HUES6 (cell line): ENCODE data around the gene WNT11.

Source experiments
- H3K27ac ChIP-seq: 2 replicates; pipeline ENCODE4 v1.7.0; 2013; ENCODE audit warnings: low read depth, mild to moderate bottlenecking, low read length, inconsistent platforms
- H3K27me3 ChIP-seq: 2 replicates; pipeline ENCODE4 v1.6.1; 2013; ENCODE audit warnings: low read length; ENCODE audit not compliant: control insufficient read depth, insufficient read depth
- H3K36me3 ChIP-seq: 2 replicates; pipeline ENCODE4 v1.6.1; 2013; ENCODE audit warnings: low read length; ENCODE audit not compliant: control insufficient read depth, insufficient read depth
- H3K4me1 ChIP-seq: 2 replicates; pipeline ENCODE4 v1.6.1; 2013; ENCODE audit warnings: low read length; ENCODE audit not compliant: control insufficient read depth, insufficient read depth
- H3K4me3 ChIP-seq: 2 replicates; pipeline ENCODE4 v1.5.1; 2013; ENCODE audit warnings: low read depth, low read length
- H3K9ac ChIP-seq: one replicate; pipeline ENCODE4 v1.6.1; 2013; ENCODE audit warnings: mild to moderate bottlenecking, low read length
- H3K9me3 ChIP-seq: 2 replicates; pipeline ENCODE4 v1.6.1; 2013; ENCODE audit warnings: low read depth, low read length; ENCODE audit not compliant: control insufficient read depth, insufficient read depth

The WNT11 gene

DNA sequence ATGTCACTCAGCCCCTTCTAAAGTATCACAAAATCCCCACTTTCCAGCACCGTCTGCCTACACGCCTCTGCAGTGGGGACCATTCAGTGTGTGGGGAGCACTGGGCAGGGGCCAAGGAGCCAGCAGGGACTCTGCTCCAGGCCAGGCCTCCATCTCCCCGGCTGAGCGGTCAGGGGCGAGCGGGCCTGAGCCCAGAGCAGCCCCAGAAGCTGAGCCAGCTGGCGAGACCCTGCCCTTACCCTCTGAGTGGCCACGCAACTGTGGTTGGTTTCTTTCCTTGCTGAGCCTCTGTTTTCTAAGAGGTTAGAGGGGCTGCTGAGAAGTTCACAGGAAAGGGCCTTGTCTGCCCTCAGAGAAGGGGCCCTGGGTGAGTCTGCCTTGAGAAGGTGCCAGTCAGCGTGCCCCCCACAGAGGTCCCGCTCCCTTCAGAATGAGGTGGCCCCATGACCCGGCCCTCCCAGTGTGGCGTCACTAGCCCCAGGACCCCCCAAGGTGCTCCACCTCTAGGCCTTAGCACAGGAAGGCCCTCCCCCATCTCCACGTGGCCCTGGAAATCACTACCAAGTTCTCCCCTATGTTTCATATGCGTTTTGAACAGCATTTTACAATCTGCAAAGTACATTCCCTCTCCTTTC, 46.9 kb downstream of the WNT11 start:
- Histone ChIP-seq H3K4me3 (no peak overlapping the region), H3K9ac (no peak overlapping the region), H3K36me3 (no peaks in the 10 kb centered on the region), H3K27ac (no peak overlapping the region), H3K27me3 (peaks cover 9% of the 10 kb centered on the region), H3K9me3 (no peaks in the 10 kb centered on the region), H3K4me1 (no peaks in the 10 kb centered on the region; the same call in 1 of the 2 replicates)

DNA sequence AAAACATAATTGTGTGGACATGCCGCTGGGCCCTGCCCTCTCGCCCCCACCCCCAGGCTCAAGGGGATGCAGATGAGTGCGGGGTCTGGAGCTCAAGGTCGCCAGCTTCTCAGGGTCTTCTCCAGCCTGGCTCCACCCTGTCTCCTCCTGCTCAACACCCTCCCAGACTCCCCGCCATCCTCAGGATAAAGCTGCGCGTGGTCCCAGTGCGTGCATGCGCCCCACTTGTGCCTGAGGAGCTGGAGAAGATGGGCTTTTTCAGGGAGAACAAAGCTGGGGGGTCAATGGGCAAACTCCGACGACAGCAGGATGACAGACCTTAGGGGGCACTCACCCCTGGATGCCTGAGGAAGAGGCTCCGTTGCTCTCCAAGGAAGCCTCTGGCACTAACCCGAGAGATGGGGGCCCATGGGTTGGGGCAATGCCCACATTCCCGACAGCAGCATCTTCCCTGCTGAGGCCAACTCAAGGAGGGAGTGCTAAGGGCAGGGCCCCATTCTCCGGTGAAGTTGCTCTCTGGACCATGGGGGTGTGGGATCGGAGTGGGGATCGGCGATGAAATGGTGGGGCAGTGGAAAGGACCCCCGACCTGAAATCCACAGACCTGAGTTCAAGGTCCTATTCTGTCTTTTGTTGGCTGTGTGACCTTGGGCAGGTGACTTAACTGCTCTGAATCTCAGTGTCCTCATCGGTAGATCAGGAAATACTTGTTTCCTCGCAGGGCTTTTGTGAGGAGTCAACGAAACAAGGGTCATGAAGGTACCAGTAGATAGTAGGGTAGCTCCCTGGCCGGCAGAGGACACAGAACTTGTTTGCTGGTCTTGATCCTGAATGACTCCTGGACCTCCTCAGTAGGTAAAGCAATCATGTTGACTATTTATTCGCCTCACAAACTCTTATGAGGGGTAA, 47.7 kb downstream of the WNT11 start:
- H3K36me3 ChIP-seq, result no peaks in the 10 kb centered on the region
- peaks cover 3% of the 10 kb centered on the region; the same call in 1 of the 2 replicates for H3K4me1 ChIP-seq
- H3K4me3 ChIP-seq, result no peak overlapping the region
- no peak overlapping the region for H3K9ac ChIP-seq
- no peak overlapping the region for H3K27ac ChIP-seq
- H3K9me3 ChIP-seq, result no peaks in the 10 kb centered on the region
- 0 out of 2 replicates have a peak, but pooled peaks cover 1% of the 10 kb centered on the region for H3K27me3 ChIP-seq

DNA sequence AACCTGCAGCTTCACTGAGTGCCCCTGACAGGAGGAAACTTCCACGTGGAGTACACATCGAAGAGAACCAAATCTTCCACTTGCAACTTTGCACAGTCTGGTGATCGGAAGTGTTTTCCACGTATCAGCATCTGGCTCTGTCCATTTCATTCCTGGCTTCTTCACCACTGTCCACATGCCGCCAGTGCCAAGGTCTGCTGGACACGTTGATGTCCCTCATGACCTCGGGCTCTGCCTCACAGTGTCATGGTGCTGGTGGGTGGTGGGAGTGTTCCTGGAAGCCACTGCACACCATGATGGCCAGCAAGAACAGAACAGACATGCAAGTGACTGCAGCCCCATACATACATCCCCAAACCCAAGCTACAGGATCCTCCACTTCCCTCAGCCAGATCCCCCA, 48.4 kb downstream of the WNT11 start:
- Histone ChIP-seq H3K4me3 (no peak overlapping the region), H3K4me1 (peaks cover 10% of the 10 kb centered on the region; the same call in 1 of the 2 replicates), H3K9me3 (no peaks in the 10 kb centered on the region), H3K27me3 (no peaks in the 10 kb centered on the region), H3K9ac (no peak overlapping the region), H3K27ac (no peak overlapping the region), H3K36me3 (no peaks in the 10 kb centered on the region)

DNA sequence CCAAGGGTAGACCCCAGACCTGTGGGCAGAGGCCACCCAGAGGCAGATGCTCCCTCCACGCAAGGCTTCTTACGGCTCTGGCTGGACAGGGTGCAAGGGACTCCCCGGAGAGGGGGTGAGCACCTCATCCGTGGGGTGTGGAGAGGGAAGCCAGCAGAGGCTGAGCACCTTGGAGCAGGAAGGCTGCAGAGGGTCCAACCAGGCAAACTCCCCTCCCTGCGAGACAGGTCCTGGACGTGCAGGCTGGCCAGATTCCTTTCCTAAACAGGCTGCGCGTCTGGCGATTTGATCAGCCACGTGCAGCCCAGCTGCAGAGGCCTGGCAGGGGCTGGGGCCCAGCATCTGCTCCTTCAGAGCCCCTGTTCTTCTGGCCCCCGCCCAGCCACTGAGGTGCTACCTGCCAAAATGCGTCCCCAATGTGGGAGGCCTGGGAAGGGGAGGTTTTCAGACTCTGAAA, 49.3 kb downstream of the WNT11 start:
- no peaks in the 10 kb centered on the region for H3K36me3 ChIP-seq
- no peaks in the 10 kb centered on the region for H3K9me3 ChIP-seq
- H3K27me3 ChIP-seq, result peaks cover 4% of the 10 kb centered on the region; the same call in 1 of the 2 replicates
- no peak overlapping the region for H3K9ac ChIP-seq
- peaks cover 14% of the 10 kb centered on the region; the same call in 1 of the 2 replicates for H3K4me1 ChIP-seq
- no peak overlapping the region for H3K27ac ChIP-seq
- no peak overlapping the region for H3K4me3 ChIP-seq

DNA sequence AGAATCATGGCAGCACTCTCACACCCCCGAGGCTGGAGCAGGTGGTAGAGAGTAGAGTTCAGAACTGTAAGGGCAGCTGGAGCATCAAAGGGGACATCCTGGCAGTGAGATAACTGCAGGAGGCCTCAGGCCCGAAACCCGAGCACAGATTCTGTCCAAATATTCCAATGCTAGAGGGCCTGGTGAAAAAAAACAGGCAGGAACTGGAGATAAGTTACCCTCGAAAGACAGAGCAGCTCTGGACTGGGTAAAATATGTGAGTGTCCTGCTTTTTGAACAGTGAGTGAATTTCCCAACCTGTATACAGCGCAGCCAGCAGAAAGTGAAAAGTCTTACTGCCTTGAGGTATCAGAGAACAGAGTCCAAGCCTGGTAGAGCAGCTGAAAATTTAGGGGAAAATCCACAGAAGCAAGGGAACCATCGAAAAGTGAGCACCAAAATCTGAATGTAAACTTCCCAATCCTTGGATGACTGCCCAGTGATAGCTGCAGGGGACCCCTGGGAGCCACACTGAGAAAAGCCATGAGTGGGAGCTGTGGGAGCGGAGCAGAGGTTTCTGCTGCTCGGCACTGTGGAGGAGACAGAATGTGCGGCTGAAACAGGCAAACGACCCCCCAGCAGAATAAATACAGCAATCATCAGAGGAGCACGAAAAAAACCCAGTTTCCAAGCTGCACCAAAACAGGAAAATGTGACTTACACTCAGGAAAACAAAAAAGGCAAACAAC, 50.6 kb downstream of the WNT11 start:
- Histone ChIP-seq H3K27ac (no peak overlapping the region), H3K36me3 (no peaks in the 10 kb centered on the region), H3K4me3 (no peak overlapping the region), H3K4me1 (peaks cover 17% of the 10 kb centered on the region; the same call in 1 of the 2 replicates), H3K27me3 (peaks cover 12% of the 10 kb centered on the region), H3K9ac (no peak overlapping the region), H3K9me3 (no peaks in the 10 kb centered on the region)

DNA sequence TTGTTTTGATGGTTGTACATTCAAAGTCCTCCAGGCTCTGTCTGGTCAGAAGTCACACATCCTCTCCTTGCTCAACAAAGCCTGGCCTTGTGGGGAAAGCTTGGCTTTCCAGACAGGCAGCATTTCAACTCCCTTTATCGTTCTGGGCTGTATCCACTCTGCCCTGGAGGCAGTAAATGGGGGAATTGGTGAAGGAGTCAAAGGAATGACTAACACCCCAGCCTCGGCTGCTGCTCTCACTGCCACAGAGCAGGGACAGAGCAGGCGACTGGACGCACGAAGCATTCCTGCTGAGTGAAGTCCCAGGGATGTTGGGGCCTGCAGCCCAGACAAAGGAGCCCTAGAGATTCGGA, 52.8 kb downstream of the WNT11 start:
- H3K36me3 ChIP-seq, result no peaks in the 10 kb centered on the region
- no peaks in the 10 kb centered on the region for H3K9me3 ChIP-seq
- no peak overlapping the region for H3K4me3 ChIP-seq
- no peak overlapping the region for H3K9ac ChIP-seq
- peaks cover 17% of the 10 kb centered on the region; the same call in 1 of the 2 replicates for H3K4me1 ChIP-seq
- H3K27ac ChIP-seq, result no peak overlapping the region
- peaks cover 12% of the 10 kb centered on the region for H3K27me3 ChIP-seq

DNA sequence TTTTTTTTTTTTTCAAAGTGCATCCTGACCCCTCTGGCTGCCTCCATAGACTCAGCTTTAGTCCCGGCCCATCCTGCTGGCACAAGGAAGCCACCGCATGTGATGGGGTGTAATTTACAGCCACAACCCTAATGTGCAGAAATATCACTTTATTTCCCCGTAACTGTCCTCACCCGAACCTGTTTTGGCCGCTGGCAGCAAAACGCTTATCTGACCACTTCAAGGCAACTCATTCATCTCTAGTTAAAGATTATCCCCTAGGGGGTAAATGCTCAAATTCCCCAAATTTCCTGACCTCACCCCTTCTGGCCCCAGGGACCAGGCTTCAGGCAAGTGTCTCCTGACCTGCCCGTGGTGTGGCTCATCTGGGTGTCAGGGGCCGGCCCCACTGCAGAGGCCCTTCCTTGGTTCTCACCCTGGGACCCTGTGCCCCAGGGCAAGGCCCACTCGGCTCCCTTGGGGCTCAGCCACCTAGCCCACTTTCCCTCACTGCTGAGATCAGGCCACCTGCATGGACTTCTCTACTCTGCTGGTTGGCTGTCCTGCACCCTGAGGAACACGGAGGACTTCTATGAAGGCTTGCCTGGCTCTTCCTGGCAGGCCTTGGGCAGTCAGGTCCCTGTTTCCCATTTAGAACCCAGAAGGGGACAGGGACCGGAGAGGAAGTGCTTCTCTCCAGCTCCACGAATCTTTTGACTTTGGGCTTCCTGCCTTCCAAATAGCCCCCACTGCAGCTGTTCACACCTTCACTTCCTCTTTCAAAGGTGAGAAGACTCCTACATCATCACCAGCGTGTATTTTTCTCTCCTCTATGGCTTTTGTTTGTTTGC, 53.3 kb downstream of the WNT11 start:
- H3K4me1 ChIP-seq, result peaks cover 17% of the 10 kb centered on the region; the same call in 1 of the 2 replicates
- no peaks in the 10 kb centered on the region for H3K36me3 ChIP-seq
- peaks cover 12% of the 10 kb centered on the region for H3K27me3 ChIP-seq
- peak overlapping the region; percentile 51 for H3K4me3 ChIP-seq
- H3K27ac ChIP-seq, result no peak overlapping the region
- H3K9ac ChIP-seq, result no peak overlapping the region
- H3K9me3 ChIP-seq, result no peaks in the 10 kb centered on the region

DNA sequence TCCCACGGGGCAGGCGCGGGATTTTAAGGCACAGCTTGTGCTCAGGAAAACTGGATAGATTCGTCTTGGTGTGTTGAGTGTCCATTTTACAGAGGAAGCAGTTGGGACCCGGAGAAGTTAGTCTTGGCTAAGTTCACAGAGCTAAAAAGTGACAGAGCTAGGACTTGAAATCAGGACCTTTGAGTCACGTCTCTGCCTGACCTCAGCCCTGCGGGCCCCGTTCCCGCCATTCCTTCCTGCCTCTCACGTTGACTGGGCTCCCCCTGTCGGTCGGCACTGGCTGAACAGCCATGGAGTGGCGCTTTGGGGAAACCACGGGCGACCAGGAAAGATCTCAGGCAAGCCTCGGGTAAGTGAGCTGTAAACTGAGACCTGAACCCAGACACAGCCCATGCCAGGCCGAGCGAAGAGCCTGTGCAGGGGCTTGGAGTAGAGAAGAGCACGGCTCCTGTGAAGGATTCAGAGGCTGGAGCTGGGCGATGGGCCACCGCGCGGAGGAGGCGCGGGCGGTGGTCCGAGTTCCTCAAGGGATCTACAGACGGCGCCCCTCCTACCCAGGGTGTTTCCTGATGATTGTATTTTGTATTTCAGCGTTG, 54.1 kb downstream of the WNT11 start:
- Histone ChIP-seq H3K36me3 (no peaks in the 10 kb centered on the region), H3K27ac (no peak overlapping the region), H3K4me3 (peak overlapping the region; percentile 51), H3K9me3 (no peaks in the 10 kb centered on the region), H3K27me3 (peaks cover 12% of the 10 kb centered on the region), H3K9ac (peak overlapping the region; percentile 43), H3K4me1 (peaks cover 17% of the 10 kb centered on the region; the same call in 1 of the 2 replicates)

DNA sequence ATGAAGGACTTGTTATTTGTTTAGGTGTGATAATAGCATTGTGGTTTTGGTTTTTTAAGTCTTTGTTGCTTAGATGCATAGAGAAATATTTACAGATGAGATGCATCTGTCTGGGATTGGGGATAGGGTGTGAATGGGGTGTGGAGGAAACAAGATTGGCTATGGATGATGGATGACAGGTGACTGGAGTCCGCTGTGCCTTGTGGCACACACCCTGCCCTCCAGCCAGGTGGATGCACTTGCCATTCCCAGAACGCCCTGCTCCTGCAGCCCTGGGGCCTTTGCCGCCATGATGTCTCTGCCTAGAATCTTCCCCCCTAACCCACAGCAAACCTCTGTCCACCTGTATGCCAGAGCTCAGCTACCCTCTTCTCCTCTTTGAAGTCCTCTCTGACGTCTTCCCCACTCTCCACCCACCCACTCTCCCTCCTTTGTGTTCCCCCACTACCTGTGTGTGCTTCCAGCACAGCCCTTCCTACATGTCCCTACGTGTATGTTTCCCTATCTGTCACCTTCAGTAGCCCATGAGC, 54.7 kb downstream of the WNT11 start:
- Histone ChIP-seq H3K27me3 (peaks cover 12% of the 10 kb centered on the region), H3K9ac (no peak overlapping the region), H3K4me1 (peaks cover 17% of the 10 kb centered on the region; the same call in 1 of the 2 replicates), H3K36me3 (no peaks in the 10 kb centered on the region), H3K4me3 (peak overlapping the region; percentile 51; the same call in 1 of the 2 replicates), H3K9me3 (no peaks in the 10 kb centered on the region), H3K27ac (no peak overlapping the region)

DNA sequence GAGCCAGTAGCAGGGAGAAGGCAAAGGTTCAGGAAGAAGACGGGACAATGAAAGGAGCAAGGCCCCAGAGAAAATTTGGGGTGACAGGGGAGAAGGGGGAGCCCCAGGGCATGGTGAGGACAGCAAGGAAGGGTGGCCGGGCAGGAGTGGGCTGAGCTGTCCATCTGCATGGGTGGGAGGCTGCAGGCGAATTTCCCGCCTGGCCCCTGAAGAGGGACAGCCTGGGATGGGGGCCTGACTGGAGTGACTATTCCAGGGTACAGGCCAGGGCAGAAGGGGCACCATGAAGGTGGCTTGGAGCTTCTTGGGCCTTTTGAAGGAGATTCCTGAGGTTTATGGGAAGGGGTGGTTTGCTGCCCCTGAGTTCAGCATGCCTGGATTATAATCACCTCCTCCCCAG, 56.2 kb downstream of the WNT11 start:
- Histone ChIP-seq H3K9ac (no peak overlapping the region), H3K9me3 (no peaks in the 10 kb centered on the region), H3K4me3 (no peak overlapping the region)

More for the DNA sequence above, 56.2 kb downstream of the WNT11 start:
- Histone ChIP-seq H3K27me3 (peaks cover 12% of the 10 kb centered on the region), H3K27ac (no peak overlapping the region), H3K4me1 (peaks cover 17% of the 10 kb centered on the region; the same call in 1 of the 2 replicates), H3K36me3 (no peaks in the 10 kb centered on the region)
